ENCODE results near the gene RTN4R. TPM values are rescaled to one million over a fixed set of nuclear protein-coding genes. Genes with fewer than 3 reads are reported as not detected.
A peak's percentile ranks its signal among the peaks of the same experiment; 100 is the strongest.
"Not testable (repeated sequence)": the region's sequence is repeated elsewhere in the genome, so short reads cannot be mapped to it uniquely, and the experiment has no call there.

Gene RTN4R
- total RNA-seq, 2 donors from 2014 or later = 12.8 to 17.7 TPM

GRCh38 chr22:20316217-20316843 is 48.2 kb upstream of the RTN4R start:
- no peak overlapping the region for H3K4me3 Mint-ChIP-seq
- TF ChIP-seq, protein P1, sequence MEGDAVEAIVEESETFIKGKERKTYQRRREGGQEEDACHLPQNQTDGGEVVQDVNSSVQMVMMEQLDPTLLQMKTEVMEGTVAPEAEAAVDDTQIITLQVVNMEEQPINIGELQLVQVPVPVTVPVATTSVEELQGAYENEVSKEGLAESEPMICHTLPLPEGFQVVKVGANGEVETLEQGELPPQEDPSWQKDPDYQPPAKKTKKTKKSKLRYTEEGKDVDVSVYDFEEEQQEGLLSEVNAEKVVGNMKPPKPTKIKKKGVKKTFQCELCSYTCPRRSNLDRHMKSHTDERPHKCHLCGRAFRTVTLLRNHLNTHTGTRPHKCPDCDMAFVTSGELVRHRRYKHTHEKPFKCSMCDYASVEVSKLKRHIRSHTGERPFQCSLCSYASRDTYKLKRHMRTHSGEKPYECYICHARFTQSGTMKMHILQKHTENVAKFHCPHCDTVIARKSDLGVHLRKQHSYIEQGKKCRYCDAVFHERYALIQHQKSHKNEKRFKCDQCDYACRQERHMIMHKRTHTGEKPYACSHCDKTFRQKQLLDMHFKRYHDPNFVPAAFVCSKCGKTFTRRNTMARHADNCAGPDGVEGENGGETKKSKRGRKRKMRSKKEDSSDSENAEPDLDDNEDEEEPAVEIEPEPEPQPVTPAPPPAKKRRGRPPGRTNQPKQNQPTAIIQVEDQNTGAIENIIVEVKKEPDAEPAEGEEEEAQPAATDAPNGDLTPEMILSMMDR (conservative IDR thresholded peaks at IDR 0.05) = no peak
- peak; percentile 33 for DNase-seq
- 95% methylated on average over 6 to 8 of the region's 12 CpGs for WGBS, 2 experiments (ENCODE audit: insufficient coverage in 1 of 2, insufficient read length in 1 of 2)
- no peaks in the 10 kb centered on the region for H3K9me3 ChIP-seq (ENCODE audit: control insufficient read depth, low read length)
- H3K27me3 ChIP-seq (ENCODE audit: control insufficient read depth, insufficient read depth, low read length, poor library complexity, severe bottlenecking) = no peaks in the 10 kb centered on the region
- no peaks in the 10 kb centered on the region for H3K36me3 ChIP-seq (ENCODE audit: control insufficient read depth, insufficient read depth, low read length)
- no peaks in the 10 kb centered on the region for H3K9me3 Mint-ChIP-seq
- H3K27me3 Mint-ChIP-seq (ENCODE audit: insufficient read depth) = no peaks in the 10 kb centered on the region
- peaks cover 16% of the 10 kb centered on the region for H3K4me1 Mint-ChIP-seq
- H3K36me3 Mint-ChIP-seq (ENCODE audit: low read depth) = no peaks in the 10 kb centered on the region
- H3K4me3 ChIP-seq (ENCODE audit: low read length) = no peak overlapping the region
- H3K9ac ChIP-seq (ENCODE audit: extremely low read depth, low read length, poor library complexity, severe bottlenecking) = no peak overlapping the region
- no peak overlapping the region for H3K27ac ChIP-seq (ENCODE audit: low read depth, low read length)
- no peak overlapping the region for H3K27ac Mint-ChIP-seq
- peaks cover 5% of the 10 kb centered on the region for H3K4me1 ChIP-seq (ENCODE audit: control insufficient read depth, insufficient read depth, low read length)

- Histone ChIP-seq H3K27me3 (ENCODE audit: control insufficient read depth, insufficient read depth, low read length, poor library complexity, severe bottlenecking) (no peaks in the 10 kb centered on the region), H3K27ac (ENCODE audit: low read depth, low read length) (no peak overlapping the region), H3K9me3 (ENCODE audit: control insufficient read depth, low read length) (no peaks in the 10 kb centered on the region), H3K36me3 (ENCODE audit: control insufficient read depth, insufficient read depth, low read length) (no peaks in the 10 kb centered on the region), H3K9ac (ENCODE audit: extremely low read depth, low read length, poor library complexity, severe bottlenecking) (no peak overlapping the region), H3K4me3 (ENCODE audit: low read length) (no peak overlapping the region), H3K4me1 (ENCODE audit: control insufficient read depth, insufficient read depth, low read length) (peaks cover 5% of the 10 kb centered on the region)
- Mint-ChIP-seq H3K36me3 (ENCODE audit: low read depth) (no peaks in the 10 kb centered on the region), H3K27ac (no peak overlapping the region), H3K4me3 (no peak overlapping the region), H3K9me3 (no peaks in the 10 kb centered on the region), H3K4me1 (peaks cover 11% of the 10 kb centered on the region), H3K27me3 (ENCODE audit: insufficient read depth) (no peaks in the 10 kb centered on the region)
- TF ChIP-seq, protein P1 (conservative IDR thresholded peaks at IDR 0.05) = no peak
- WGBS, 2 experiments (ENCODE audit: insufficient coverage in 1 of 2, insufficient read length in 1 of 2) = 89 to 100% methylated on average over 4 to 24 of the region's 25 CpGs
- peak; percentile 35 for DNase-seq
Measured at GRCh38 chr22:20315337-20316216, 47.5 kb upstream of the RTN4R start.

DNA sequence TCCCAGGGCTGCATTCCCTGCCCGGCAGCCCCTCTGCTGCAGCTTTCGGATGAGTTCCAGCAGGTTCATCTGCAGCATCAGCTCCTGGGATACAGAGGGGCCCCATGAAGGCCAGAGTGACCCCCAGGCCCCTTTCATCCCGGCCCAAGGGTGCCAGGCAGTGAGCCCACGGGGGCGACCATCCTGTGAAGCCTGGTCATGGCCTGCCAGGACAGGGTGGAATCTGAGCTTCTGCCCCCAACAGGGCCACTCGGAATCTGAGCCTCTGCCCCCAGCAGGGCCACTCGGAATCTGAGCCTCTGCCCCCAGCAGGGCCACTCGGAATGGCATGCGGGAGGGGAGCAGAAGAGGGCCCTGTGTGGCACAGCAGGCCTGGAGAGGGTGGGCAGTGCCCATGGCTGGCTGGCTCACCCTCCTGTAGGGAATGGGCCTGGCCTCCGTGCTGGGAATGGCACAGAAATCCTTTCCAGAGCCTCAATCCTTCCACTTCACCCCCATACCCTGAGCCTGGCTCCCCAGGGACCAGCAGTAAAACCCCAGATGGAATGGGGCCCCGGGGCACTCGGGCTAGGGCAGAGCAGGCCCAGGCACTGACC is 46.7 kb upstream of the RTN4R start:
- H3K27ac Mint-ChIP-seq; H3K27me3 ChIP-seq (ENCODE audit: control insufficient read depth, insufficient read depth, low read length, poor library complexity, severe bottlenecking); H3K9ac ChIP-seq (ENCODE audit: extremely low read depth, low read length, poor library complexity, severe bottlenecking); H3K4me3 ChIP-seq (ENCODE audit: low read length); H3K36me3 Mint-ChIP-seq (ENCODE audit: low read depth); H3K9me3 Mint-ChIP-seq; H3K36me3 ChIP-seq (ENCODE audit: control insufficient read depth, insufficient read depth, low read length); H3K27me3 Mint-ChIP-seq (ENCODE audit: insufficient read depth); H3K4me3 Mint-ChIP-seq; H3K9me3 ChIP-seq (ENCODE audit: control insufficient read depth, low read length); H3K4me1 ChIP-seq (ENCODE audit: control insufficient read depth, insufficient read depth, low read length); H3K27ac ChIP-seq (ENCODE audit: low read depth, low read length): not testable (repeated sequence)
- DNase-seq = peak; percentile 21
- WGBS, 2 experiments (ENCODE audit: insufficient coverage in 1 of 2, insufficient read length in 1 of 2) = 88 to 100% methylated on average over 1 to 12 of the region's 12 CpGs
- peaks cover 11% of the 10 kb centered on the region for H3K4me1 Mint-ChIP-seq

DNA sequence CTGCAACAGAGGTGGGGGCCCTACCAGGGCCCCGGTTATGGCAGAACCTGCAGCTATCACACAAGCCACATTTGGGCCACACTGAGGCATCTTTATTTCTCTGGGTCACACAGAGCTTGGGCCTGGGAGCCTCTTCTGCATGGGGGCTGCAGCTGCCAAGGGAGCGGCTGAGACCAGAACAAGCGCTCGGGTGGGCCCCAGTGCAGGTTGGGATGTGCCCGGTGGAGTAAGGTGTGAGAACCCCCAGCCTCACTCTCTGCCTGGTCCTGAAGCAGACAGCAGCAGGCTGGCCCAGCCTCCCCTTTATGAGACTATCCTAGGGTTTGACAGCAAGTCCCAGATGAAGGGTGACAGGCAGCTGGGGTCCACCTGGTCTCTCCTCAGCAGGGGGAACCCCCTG is 46.1 kb upstream of the RTN4R start:
- peak; percentile 33 for DNase-seq
- H3K27ac Mint-ChIP-seq = not testable (repeated sequence)

More for the DNA sequence above, 46.1 kb upstream of the RTN4R start:
- H3K4me1 Mint-ChIP-seq; H3K4me1 ChIP-seq (ENCODE audit: control insufficient read depth, insufficient read depth, low read length); H3K27ac ChIP-seq (ENCODE audit: low read depth, low read length); H3K9me3 Mint-ChIP-seq; H3K27me3 ChIP-seq (ENCODE audit: control insufficient read depth, insufficient read depth, low read length, poor library complexity, severe bottlenecking); H3K4me3 Mint-ChIP-seq; H3K9me3 ChIP-seq (ENCODE audit: control insufficient read depth, low read length); H3K36me3 Mint-ChIP-seq (ENCODE audit: low read depth); H3K4me3 ChIP-seq (ENCODE audit: low read length); H3K36me3 ChIP-seq (ENCODE audit: control insufficient read depth, insufficient read depth, low read length); H3K27me3 Mint-ChIP-seq (ENCODE audit: insufficient read depth); H3K9ac ChIP-seq (ENCODE audit: extremely low read depth, low read length, poor library complexity, severe bottlenecking): not testable (repeated sequence)
- WGBS, 2 experiments (ENCODE audit: insufficient coverage in 1 of 2, insufficient read length in 1 of 2) = 93% methylated on average over 4 of the region's 5 CpGs; no CpG with 5 or more reads in 1 of the 2 experiments
